GM12801 (cell line): ENCODE measurements around the gene TXNL4A.

Experiments
- CTCF ChIP-seq: IDR thresholded peaks from one replicate; pipeline ENCODE4 v1.5.1; 2011; ENCODE audit warnings: control low read depth; ENCODE audit not compliant: insufficient read length; ENCODE audit errors: extremely low read depth

Gene TXNL4A

DNA sequence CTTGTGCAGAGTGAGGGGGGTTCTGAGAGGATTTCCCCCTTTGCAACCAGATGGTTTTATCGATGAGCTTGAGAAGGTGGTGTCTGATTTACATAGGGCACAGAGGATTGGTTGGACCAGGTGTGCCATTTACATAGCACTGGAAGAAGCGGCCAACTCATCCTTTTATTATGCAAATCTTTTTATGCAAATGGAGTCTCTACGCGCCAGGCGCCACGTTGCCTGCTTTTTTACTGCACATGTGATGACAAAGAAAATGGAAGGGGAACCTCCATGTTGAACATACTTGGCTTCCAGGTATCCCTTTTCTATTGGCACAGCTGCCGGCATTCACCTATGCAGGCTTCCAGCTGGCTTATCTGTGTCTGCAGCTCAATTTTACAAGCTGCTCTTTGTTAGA, 18.4 kb upstream of the TXNL4A start:
- TF ChIP-seq CTCF, result no peak

DNA sequence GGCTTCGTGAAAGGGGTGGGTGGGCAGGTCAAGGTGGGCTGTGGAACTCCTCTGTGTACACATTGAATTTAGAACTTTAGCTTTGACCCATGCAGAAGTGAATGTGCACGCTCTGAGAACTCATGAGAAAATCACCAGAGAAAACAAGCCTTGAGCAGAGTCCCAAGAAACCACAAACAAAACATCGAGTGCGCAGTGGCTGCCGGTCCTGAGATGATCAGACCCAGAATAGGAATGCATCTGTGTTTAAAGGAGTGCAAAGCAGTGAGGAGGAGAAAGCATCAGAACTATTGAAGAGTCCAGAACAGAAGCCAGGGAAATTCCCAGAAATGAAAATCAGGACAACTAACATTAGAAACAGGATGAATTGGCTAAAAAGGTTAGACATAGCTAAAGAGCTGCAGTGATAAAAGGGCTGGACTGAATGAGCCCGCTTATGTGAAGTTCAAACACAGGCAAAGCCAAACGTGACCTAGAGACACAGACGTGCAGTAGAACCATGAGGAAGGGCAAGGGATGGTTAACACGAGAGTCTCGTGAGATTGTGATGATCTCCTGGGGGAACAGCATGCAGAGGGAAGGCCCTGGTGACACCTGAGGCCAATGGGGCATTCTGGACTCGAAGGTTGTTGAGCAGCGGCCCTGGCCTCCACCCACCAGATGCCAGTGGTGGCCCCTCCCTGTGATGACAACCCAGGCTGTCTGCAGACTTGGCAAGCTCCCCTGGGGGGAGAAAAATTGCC, 16.4 kb upstream of the TXNL4A start:
- no peak for TF ChIP-seq CTCF

GRCh38 chr18:80002468-80002867, 14.1 kb upstream of the TXNL4A start:
- TF ChIP-seq CTCF, result no peak

DNA sequence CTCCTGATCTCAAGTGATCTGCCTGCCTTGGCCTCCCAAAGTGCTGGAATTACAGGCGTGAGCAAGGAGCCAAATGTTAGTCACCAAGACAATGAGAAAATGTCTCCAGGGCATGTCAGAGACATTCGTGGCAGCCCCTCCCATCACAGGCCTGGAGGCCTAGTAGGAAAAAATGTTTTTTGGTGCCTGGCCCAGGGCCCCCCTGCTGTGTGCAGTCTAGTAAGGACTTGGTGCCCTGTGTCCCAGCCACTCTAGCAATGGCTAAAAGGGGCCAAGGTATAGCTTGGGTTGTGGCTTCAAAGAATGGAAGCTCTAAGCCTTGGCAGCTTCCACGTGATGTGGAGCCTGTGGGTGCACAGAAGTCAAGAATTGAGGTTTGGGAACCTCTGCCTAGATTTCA, 12.5 kb upstream of the TXNL4A start:
- no peak for TF ChIP-seq CTCF

DNA sequence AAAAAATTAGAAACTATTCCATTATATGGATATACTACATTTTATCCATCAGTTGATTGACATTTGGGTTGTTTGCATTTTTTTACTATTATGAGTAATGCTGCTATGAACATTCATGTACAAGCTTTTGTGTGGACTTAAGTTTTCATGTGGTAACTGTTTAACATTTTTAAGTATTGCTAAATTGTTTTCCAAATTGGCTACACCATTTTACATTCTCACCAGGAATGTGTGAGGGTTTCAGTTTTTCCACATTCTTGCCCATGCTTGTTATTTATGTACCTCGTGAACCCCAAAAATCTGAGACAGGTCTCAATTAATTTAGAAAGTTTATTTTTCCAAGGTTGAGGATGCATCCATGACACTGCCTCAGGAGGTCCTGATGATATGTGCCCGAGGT, 3.1 kb upstream of the TXNL4A start:
- TF ChIP-seq CTCF, result no peak

DNA sequence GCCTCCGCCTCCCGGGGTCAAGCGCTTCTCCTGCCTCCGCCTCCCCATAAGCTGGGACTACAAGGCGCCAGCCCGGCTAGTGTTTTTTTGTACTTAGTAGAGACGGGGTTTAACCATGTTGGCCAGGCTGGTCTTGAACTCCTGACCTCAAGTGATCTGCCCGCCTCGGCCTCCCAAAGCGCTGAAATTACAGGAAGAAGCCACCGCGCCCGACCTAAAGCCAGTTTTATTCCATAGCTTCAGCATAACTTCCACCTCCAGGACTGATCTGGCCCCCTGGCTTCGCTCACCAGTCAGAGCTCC, 783 bp upstream of the TXNL4A start:
- TF ChIP-seq CTCF, result no peak

- TF ChIP-seq CTCF, result no peak
Observed at GRCh38 chr18:79988071-79988450, 302 bp downstream of the TXNL4A start.
